Ovary (tissue), 1 donor: Measurements from ENCODE around the gene ARFIP1.

Source experiments
- EP300 ChIP-seq: sonication (generic); formaldehyde crosslinking; IDR thresholded peaks from one replicate; pipeline ENCODE4 v1.6.1; 2017; ENCODE audit warnings: antibody characterized with exemption
- POLR2A ChIP-seq: fragments of 450-650 bp; IDR thresholded peaks from one replicate; pipeline ENCODE4 v1.6.1; 2017; ENCODE audit warnings: antibody characterized with exemption, mild to moderate bottlenecking, moderate library complexity

DNA sequence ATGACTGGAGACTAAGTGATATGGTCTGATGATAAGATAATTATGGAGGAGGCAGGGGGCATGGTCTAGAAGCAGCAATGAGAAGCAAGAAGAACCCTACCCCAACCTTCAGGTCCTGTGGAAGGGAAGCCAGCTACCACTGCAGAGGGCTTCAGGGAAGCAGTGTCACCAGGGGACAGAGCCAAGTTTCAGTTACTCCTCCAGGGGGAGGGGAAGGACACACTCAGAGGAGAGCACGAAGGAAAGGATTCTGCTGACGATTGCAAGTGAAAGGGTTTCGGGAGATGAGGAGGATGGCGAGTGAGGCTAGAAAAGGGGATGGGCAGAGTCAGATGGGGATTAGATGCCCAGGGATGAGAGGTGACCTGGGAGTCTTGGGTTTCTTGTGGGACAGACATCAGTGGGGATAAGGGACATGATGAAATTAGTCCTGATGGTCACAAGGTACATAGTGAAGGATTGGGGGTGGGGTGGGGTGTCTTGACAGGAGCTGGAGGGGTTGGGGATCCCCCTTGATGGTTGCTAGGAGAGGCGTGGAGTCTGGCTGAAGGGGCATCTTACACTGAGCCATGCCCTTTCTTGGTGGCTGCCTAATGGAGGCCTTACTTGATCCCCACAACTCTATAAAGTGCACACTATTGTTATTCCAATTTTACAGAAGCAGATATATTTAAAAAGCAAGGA is 45.6 kb upstream of the ARFIP1 start:
- TF ChIP-seq POLR2A (no peak), EP300 (no peak)
